NCI-H2227 (cell line): ENCODE results near the gene POLR1C.
A peak's percentile ranks its signal among the peaks of the same experiment; 100 is the strongest.
"Not testable (repeated sequence)": the region's sequence is repeated elsewhere in the genome, so short reads cannot be mapped to it uniquely, and the experiment has no call there.

ENCODE experiments used
- DNase-seq: peaks from one replicate; lab custom pipeline; 2025; ENCODE audit not compliant: unreplicated experiment; lab: John Stamatoyannopoulos, UW

The POLR1C gene, protein sequence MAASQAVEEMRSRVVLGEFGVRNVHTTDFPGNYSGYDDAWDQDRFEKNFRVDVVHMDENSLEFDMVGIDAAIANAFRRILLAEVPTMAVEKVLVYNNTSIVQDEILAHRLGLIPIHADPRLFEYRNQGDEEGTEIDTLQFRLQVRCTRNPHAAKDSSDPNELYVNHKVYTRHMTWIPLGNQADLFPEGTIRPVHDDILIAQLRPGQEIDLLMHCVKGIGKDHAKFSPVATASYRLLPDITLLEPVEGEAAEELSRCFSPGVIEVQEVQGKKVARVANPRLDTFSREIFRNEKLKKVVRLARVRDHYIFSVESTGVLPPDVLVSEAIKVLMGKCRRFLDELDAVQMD

DNA sequence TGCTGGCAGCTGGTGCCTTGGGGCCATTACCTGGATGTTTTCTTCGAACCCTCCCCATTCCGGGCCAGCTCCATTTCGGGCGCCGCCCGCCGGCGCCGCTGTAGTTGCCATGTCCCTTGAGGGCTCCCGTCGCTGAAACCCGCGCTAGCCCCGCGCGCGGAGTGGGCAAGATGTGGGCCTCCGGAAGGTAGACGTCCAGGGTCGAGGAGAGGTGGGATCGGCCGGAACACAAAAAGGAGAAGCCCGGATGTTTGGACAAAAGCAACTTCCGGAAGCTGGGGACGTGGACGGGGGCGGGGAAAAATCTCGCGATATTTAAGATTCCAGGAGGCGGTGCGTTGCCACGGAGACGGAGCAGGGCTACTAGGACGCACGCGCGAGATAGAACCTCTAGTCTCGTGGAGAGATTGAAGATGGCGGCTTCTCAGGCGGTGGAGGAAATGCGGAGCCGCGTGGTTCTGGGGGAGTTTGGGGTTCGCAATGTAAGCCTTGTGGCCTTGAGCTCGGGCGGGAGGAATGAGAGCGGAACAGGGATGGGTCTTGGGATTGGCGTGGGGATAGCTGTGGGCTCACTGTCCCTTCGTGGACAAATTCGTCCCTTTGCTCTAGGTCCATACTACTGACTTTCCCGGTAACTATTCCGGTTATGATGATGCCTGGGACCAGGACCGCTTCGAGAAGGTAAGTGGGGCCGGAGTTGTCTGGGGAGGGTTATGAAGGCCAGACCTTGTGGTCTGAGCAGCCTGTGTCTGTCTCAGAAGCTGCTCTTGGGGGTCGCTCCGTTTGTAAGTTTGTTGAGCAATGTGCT is at the start of gene POLR1C, which contains the start of gene YIPF3:
Gene POLR1C (plus strand): TSS at position 393 of the 808 bp plus-strand sequence. CDS start 21 bp downstream, at position 414.
Gene YIPF3 (minus strand): TSS at position 230 of the 808 bp plus-strand sequence. CDS start 119 bp downstream, at position 111.
- peak; percentile 97 for DNase-seq

DNA sequence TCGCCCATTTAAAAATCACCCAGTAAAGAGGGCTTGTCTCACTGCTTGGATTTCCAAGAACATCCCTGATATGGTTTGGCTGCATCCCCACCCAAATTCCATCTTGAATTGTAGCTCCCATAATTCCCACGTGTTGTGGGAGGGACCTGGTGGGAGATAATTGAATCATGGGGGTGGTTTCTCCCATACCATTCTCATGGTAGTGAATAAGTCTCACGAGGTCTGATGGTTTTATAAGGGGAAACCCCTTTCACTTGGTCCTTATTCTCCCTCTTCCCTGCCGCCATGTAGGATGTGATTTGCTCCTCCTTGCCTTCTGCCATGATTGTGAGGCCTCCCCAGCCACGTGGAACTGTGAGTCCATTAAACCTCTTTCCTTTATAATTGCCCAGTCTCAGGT is 49.6 kb upstream of the POLR1C start:
- not testable (repeated sequence) for DNase-seq

DNA sequence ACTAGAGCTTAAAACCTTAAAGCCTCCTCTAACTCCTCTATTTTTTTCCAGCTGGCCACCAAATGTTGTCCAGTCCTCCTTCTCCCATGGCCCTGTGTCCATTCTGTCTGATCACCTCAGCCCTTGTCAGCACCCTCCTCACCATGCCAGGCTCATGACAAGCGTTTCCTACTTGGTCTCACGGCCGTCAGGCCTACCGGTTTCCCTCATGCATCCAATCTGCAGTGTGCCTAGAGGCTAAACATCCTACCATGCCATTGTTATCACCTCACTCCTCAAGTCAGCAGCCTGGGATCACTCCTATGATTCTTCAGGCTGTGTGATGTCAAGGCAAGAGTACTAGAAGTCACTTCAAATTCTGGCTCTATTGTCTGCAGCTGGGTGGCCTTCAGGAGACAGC is 49.1 kb upstream of the POLR1C start:
- DNase-seq: no peak

DNA sequence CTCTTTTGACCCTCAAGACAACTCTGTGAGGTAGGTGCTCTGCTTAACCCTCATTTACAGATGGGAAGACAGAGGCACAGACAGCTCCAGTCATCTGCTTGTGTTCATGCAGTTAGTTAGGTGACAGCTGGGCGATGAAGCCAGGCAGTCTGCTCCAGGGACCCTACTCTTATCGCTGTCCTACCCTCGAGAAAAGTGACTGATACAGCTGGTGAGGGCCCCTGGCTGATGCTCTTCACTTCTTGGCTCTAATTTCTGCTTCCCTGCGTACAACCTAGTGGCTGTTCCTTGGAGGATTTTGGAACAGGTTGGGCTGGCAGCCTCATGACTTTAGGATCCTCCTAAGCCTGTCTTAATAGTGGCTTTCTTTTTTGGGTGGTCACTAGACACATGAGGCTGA is 48.6 kb upstream of the POLR1C start:
- DNase-seq: no peak

DNA sequence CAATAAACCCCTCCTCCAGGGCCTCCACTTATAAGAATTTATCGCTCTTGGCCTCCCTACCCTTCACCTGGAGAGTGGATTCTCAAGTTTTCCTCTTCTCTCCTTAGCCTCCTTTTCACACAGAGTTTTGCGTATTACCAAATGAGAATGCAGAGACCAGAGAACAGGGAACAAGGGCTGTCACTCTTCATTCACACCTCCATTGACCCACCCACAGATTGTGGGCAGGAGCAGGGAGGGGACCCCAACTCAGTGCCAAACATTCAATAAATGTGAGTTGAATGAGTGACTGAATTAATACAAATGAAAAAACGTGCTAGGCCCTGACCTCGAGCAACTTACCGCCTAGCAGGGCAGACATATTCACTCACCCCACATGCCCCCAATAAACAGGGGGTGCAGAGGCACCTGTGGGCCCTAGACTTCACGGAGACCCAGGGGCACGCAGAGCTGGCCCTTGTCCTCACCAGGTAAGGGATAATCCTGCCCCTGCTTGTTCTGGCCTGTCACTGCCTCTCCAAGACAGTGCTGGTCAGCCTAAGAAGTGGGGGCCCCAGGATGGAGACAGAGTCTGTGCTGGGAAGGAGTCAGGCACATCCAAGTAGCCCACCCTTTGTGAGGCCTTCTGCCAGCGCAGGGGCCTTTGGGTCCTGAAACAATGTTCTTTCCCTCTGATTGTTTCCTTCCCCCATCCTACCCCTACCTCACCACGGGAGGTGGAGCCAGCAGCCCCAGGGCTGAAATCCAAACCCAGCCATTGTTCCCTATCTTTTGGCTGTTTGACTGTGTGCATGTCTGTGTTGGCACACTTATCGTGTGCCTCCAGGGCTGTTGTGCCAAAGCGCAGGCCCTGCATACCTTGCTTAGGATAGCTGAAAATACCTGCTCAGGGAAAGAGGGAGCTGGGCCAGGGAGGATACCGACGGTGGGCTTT is 47.9 kb upstream of the POLR1C start:
- no peak for DNase-seq

DNA sequence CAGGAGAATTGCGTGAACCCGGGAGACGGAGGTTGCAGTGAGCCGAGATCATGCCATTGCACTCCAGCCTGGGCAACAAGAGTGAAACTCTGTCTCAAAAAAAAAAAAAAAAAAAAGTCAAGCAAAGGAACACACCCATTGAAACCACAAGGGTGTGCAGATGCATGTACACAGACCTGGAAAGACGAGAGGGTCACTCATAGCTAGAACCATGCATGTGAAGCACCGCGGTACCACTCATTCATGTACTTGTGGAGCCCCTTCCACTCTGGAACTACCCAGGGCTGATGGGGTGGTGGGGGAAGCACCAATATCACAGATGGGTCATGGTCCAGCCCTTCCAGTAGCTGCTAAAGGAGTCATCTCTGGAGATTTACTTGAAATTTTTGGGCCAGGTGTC is 46.9 kb upstream of the POLR1C start:
- DNase-seq: no peak

DNA sequence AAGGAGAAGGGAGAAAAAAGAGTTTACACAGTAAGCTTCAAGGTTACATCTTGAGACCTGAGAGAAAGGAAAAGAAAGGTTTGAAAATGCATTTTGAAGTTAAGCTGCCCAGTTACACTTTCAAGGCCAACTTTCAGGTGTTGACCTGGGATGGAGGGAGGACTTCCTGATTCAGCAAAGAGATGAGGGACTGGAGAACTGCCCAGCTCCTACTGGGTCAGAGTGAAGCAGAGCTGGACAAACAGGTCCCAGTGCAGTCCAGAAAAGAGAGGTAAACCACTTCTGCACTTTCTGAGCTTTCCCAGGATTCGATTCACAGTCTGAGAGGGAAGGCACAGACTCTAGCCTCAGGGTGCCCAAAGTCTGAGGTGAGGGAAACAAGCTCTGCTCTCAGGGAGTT is 45.5 kb upstream of the POLR1C start:
- no peak for DNase-seq

DNA sequence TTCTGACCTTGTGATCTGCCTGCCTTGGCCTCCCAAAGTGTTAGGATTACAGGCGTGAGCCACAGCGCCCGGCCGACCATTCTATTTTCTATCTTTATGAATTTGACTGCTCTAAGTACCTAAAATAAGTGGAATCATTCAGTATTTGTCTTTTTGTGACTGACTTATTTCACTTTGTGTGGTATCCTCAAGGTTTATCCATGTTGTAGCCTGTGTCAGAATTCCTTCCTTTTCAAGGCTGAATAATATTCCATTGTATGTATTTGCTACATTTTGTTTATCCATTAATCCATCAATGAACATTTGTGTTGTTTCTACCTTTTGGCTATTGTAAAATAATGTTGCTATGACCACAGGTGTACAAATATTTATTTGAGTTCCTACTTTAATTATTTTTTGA is 44.4 kb upstream of the POLR1C start:
- no peak for DNase-seq

DNA sequence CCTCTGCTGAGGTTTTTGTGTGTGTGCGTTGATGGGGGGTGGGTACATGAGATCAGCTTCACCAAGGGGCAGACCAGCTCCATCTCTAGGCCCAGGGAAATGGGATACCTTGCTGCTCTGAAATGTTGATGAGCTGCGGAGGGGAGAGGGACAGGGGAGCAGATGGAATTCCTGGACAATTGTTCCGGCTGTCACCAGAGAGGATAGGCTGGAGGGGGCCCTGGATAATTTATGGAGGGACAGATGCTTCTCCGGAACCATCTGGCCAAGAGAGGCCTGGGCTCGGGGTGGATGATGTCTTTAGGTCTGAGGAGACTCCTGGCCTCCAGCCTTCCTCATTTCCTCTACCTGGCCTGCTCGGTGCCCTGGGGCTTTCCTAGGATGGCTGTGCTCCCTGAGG is 41.4 kb upstream of the POLR1C start:
- no peak for DNase-seq

DNA sequence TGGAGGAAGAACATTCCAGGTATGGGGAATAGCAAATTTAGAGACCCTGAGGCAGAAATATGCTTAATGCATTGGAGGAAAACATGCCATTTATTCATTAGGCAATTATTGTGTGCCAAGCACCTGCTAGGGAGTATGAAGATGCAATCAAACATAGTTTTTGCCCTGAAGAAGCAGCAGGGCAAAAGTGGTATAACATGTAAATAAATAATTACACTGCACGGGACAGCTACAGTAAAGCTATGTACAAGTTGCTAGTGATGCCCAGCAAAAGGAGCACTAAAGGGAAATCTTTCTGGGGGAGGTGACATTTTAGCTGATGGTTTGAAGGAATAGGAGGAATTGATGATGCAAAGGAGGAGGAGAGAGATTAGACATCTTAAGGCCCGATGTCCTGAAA is 40.1 kb upstream of the POLR1C start:
- DNase-seq: no peak

DNA sequence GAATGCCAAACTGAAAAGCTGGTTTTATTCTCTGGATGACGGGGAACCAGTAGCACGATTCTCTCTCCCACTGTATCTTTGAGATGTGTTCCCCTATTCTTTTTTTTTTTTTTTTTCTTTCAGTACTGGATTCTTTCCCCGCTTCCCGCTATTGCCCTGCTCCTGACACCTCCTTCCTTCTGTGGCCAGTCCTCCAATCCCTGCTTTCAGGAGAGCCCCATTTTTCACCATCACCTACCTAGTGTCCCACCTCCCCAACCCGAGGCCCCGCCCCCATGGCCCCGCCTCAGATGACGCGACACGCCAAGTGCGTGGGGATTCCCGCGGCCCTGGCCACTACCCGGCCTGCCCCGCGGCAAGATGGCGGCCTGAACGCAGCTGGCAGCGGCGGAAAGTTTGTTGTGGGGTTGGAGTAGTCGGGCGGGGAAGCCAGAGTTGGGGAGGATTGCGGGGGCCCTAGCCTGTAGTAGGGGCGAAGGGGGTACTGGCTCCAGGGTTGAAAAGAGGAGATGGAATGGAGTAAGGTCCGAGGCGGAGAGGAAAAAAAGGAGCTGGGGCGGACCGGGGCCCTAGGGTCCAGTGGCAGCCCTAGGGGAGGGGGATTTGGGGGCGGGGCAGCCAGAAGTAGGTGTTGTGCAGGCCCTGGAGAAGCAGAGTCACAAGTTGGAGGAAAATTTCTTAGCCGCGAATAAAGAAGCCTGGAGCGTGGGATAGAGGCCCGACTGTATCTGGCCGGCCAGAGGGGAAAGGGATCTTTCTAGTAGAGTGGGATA is 39.5 kb upstream of the POLR1C start, which contains the start of gene TJAP1:
Gene TJAP1 (plus strand): TSS at position 336 of the 773 bp plus-strand sequence. CDS start 21,432 bp downstream, outside the sequence.
- DNase-seq: peak; percentile 93

DNA sequence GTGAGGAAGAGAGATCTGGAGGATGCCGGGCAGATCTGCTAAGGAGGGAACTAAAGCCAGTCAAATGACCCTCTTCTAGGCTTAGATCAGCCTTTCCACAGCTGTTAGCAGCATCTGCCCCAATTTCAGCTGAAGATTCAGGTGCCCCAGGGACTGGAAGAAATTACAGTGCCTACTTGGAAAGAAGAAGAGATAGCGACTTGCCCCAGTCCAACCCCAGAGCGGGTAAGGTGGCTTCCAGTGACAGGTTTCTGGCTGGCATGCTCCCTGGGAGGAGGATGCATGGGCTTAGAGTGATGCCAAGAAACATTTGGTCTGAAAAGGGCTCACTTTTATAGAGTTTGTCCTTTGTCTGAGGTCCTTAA is 38.9 kb upstream of the POLR1C start:
- no peak for DNase-seq

DNA sequence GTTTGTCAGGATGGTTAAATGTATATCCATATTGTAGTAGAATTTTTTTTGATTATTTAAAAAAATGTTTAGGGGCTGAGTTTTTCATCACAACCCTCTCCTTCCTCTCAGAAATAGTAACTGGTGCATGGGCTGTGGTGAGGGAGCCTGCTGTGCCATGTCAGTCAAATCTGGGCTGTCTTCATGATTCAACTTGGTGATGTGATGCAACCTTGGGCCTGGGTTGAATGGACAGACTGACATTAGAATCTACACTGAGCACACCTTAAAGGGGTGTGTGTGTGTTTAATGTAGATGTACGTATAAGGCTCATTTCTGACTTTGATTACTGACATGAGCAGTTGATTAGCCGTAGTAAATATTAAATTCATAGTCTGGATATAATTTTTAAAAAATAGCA is 35.8 kb upstream of the POLR1C start:
- DNase-seq: no peak

DNA sequence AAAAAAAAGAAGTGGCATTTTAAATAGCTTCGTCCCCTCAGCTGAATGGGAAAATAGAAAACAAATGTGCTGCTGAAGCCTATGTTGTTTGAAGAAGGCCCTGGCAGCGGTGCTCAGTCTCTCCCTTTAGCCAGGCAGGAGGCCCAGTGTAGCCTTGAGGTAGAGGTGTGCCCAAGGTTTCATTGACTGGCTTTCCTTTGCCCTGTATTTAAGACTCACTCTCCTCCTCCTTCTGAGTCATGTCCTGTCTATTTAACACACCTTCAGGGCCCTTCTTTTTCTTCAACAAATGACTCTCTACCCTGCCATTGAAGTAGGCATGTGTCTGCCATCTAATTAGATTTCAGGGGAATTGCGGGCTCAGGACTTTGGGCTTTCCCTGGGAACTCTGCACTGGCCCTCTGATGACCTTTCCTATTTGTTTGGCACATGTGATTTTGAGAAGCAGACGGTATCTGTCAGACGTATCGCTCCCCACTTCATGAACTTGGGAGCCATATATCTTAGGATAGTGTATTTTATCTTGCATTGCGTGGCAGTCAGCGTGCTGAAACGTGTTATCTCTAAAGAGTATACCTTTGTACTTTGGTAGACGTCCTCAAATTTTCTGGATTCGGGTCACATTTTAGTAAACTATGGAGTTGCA is 35.2 kb upstream of the POLR1C start:
- DNase-seq: no peak

DNA sequence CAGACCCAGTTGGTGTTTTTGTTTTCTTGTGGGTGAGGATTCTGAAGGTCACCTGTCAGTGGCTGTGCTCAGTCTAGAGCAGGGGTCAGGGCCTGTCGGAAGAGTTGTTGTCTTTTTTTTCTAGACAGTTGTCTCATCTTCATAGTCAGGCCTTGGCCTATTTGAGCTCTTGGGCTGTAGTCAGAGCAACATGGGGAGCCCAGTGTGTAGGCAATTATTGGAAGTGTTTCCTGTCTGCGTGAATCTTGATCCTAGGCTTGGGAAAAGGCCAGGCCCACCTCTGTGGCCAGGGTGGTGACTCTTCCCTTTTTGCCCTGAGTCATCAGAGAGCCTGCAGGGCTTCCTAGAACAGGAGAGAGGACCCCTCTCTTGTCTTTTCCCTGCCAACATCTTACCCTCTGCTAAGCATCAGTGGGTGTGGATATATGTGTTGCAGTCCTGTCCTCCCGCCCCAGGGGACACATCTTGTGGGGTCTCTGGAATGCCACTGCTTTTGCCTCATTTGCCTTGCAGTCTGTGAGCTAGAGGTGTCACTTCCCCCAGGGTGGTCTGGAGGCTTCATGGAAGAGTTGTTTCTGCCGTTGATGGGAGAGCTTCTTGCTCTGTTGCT is 28.1 kb upstream of the POLR1C start:
- DNase-seq: no peak

DNA sequence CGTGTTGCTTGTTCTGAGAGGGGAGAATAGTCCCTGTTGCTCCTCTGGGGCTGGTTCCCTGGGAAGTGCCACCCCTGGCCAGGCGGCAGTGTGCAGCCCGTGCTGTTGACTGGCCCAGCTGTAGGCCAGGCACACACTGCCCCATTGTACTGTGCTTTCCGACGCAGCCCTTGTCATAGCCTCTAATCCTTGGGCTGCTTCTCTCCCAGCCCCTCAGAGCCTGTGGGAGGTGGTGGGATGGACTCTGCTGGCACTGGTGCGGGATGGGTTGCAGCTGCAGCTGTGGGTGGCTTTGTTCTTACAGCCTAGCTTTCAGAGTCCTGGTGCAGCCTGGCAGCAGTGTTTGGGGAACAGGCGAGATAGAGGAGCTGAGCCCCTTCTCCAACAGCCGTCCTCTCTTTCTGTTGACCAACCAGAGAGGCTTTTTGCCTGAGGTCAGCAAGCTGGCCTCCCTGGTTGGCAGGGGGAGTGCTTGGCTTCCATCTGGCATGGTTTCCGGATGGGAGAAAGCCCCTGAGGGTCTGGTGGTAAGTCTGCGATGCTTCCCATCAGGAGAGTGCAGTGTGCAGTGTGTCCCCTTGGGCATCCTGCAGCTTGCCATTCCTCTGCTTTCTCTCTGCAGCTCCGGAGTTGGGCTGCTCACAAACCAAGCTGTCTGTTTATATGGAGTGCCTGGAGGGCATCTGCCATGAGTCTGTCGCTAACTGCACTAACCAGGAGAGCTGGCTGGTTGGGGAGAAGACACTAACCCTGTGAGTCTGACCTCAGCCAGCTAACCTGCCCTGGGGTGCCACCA is 27.4 kb upstream of the POLR1C start:
- no peak for DNase-seq

DNA sequence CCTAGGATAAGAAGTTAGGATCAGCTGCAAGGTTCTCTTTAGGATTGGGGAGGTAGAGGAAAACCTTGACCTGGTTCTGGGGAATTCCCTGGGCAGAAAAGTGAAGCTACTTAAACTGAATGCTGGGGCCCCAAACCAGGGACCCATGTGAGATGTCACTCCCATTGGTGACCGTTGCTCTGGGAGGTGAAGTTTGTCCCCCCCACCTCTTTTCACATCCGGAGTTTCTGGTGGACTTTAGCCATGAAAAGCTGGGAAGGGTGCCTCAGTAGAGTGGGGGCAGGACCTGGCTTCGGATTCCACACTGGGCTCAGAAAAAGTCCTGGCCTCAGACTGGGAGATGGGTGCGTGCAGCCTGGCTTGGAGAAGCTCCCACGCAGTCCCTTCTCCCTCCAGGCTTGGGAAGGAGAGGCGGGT is 26.4 kb upstream of the POLR1C start:
- no peak for DNase-seq
